PFSK-1 (cell line): Measurements from ENCODE around the gene CCDC86.

Experiments
- POLR2AphosphoS5 ChIP-seq: IDR thresholded peaks from 2 replicates; pipeline ENCODE4 v1.6.1; 2012; ENCODE audit warnings: low read depth, mild to moderate bottlenecking, control low read depth, low read length, moderate library complexity
- TAF1 ChIP-seq: IDR thresholded peaks from 2 replicates; pipeline ENCODE4 v1.6.1; 2012; ENCODE audit warnings: low read length, control low read depth, borderline replicate concordance; ENCODE audit not compliant: insufficient read depth

DNA sequence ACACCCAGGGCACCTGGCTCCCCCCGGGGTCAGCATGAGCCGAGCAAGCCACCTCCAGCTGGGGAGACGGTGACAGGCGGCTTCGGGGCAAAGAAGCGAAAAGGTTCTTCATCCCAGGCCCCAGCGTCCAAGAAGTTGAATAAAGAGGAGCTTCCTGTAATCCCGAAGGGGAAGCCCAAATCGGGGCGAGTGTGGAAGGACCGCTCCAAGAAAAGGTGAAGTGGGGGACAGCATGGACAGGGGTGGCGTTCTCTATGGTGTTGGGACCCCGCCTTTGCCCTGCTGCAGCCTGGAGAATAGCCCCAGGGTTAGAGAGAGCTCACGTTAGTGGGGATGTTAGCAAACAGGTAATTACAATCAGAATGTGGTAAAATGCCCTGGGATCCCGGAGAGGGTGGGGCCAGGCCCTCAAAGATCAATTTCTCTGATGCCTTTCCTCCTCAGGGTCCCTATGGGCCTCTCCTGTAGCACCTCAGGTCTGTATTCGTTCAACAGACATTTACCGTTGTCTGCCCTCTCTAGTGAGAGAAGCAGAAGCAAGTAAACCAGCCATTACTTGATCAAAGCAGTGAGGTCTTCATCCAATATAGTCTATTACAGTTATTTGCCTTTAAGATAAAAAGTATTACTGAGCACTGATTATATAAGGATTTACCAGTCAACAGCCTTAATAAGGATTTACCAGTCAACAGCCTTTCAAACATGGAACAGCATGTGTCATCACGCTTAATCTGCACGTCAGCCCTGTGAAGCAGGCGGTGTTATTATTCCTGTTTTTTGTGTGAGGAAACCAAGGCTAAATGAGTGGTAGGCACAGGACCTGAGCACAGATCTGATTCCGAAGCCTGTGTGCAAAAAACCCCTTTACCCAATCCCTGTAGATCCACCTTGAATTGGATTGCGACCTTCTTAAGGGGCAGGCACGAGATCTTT is 1.0 kb downstream of the CCDC86 start:
- TF ChIP-seq POLR2AphosphoS5 (no peak), TAF1 (no peak)
